Choroid plexus epithelial cell (primary cell): ENCODE data around the gene CLEC18A.
A peak's percentile ranks its signal among the peaks of the same experiment; 100 is the strongest.

ENCODE experiments used
- DNase-seq: peaks from one replicate; pipeline ENCODE4 v3.0.0-alpha.2; 2010; ENCODE audit warnings: low read depth
- H3K4me3 ChIP-seq: 2 replicates; pipeline ENCODE4 v1.5.1; 2011; ENCODE audit warnings: low read depth, mild to moderate bottlenecking, control low read depth, low read length, moderate library complexity
- CTCF ChIP-seq: conservative IDR thresholded peaks from 2 replicates; pipeline ENCODE4 v1.5.1; 2011; ENCODE audit warnings: low read depth, mild to moderate bottlenecking, control low read depth, inconsistent platforms, low read length, moderate library complexity

Gene CLEC18A

GRCh38 chr16:69935278-69935711, 15.8 kb upstream of the CLEC18A start:
- no peak for DNase-seq
- H3K4me3 ChIP-seq, result no peak overlapping the region
- TF ChIP-seq CTCF, result no peak

- no peak for DNase-seq
- no peak for TF ChIP-seq CTCF
- no peak overlapping the region for H3K4me3 ChIP-seq
Measured at GRCh38 chr16:69935740-69936139, 15.4 kb upstream of the CLEC18A start.

GRCh38 chr16:69936252-69936651, 14.9 kb upstream of the CLEC18A start:
- TF ChIP-seq CTCF, result no peak
- no peak for DNase-seq
- no peak overlapping the region for H3K4me3 ChIP-seq

- no peak for DNase-seq
- no peak for TF ChIP-seq CTCF
- H3K4me3 ChIP-seq, result no peak overlapping the region
Measured at GRCh38 chr16:69936751-69937211, 14.4 kb upstream of the CLEC18A start.

- TF ChIP-seq CTCF, result peak; percentile 67
- peak; percentile 60 for DNase-seq
Measured at GRCh38 chr16:69937465-69937951, 13.6 kb upstream of the CLEC18A start.

GRCh38 chr16:69938981-69939820, 11.9 kb upstream of the CLEC18A start:
- no peak for DNase-seq
- no peak for TF ChIP-seq CTCF
- no peak overlapping the region for H3K4me3 ChIP-seq

More at GRCh38 chr16:69937465-69937951, 13.6 kb upstream of the CLEC18A start:
- no peak overlapping the region for H3K4me3 ChIP-seq
